HCT116 (cell line): ENCODE data around the gene ADGRG6.

Experiments
- CTCF ChIP-seq, 3 experiments: fragments of 200-600 bp in 1 of 3; sonication (generic) in 1 of 3; IDR thresholded peaks in 2 of 3; conservative IDR thresholded peaks in 1 of 3; 2 replicates each; pipeline ENCODE4 v1.5.1; 2012 to 2017; ENCODE audit warnings: low read depth in 2 of 3, low read length in 2 of 3, antibody characterized with exemption in 1 of 3, borderline replicate concordance in 1 of 3, control low read depth in 1 of 3, mild to moderate bottlenecking in 1 of 3, mixed read lengths in 1 of 3, mixed run types in 1 of 3, moderate library complexity in 1 of 3; ENCODE audit not compliant: insufficient read depth in 1 of 3
- EZH2 ChIP-seq: fragments of 200-600 bp; sonication (generic); IDR thresholded peaks from 2 replicates; pipeline ENCODE4 v1.6.1; 2017; ENCODE audit warnings: antibody characterized with exemption, mixed run types
- FOSL1 ChIP-seq: IDR thresholded peaks from 2 replicates; pipeline ENCODE4 v1.6.1; 2012; ENCODE audit warnings: low read depth
- MAX ChIP-seq: IDR thresholded peaks from 2 replicates; pipeline ENCODE4 v1.6.1; 2012
- POLR2A ChIP-seq: IDR thresholded peaks from 2 replicates; pipeline ENCODE4 v1.7.0; 2011; ENCODE audit warnings: borderline replicate concordance; ENCODE audit not compliant: insufficient read depth, insufficient read length; ENCODE audit errors: extremely low read depth
- POLR2AphosphoS5 ChIP-seq: IDR thresholded peaks from 2 replicates; pipeline ENCODE4 v1.6.1; 2011; ENCODE audit warnings: mild to moderate bottlenecking, low read depth, low read length, moderate library complexity
- RAD21 ChIP-seq: IDR thresholded peaks from 2 replicates; pipeline ENCODE4 v1.6.1; 2012; ENCODE audit warnings: low read depth, mild to moderate bottlenecking
- REST ChIP-seq: IDR thresholded peaks from 2 replicates; pipeline ENCODE4 v1.6.1; 2012; ENCODE audit warnings: low read depth
- YY1 ChIP-seq: IDR thresholded peaks from 2 replicates; pipeline ENCODE4 v1.6.1; 2011; ENCODE audit warnings: low read length, low read depth, moderate library complexity, mild to moderate bottlenecking; ENCODE audit not compliant: insufficient replicate concordance; ENCODE audit errors: extremely low read depth
- ZBTB33 ChIP-seq: IDR thresholded peaks from 2 replicates; pipeline ENCODE4 v1.6.1; 2011; ENCODE audit warnings: mild to moderate bottlenecking, low read length, moderate library complexity; ENCODE audit not compliant: insufficient replicate concordance; ENCODE audit errors: extremely low read depth
- ZFX ChIP-seq: fragments of 450-650 bp; IDR thresholded peaks from 2 replicates; pipeline ENCODE4 v1.6.1; 2017
- ZNF274 ChIP-seq: fragments of 200-500 bp; sonication (Bioruptor generic); IDR thresholded peaks from 2 replicates; pipeline ENCODE4 v1.6.1; 2014; ENCODE audit warnings: mild to moderate bottlenecking, low read depth, low read length, inconsistent platforms

- TF ChIP-seq REST, result no peak
- TF ChIP-seq POLR2A, result no peak
- no peak for TF ChIP-seq RAD21
- no peak for TF ChIP-seq CTCF (IDR thresholded peaks at IDR 0.05 in 2 of 3, conservative IDR thresholded peaks at IDR 0.05 in 1 of 3; ENCODE audit: borderline replicate concordance in 1 of 3, insufficient read depth in 1 of 3, low read depth in 2 of 3, low read length in 2 of 3)
- no peak for TF ChIP-seq ZNF274
- TF ChIP-seq EZH2, result no peak
- TF ChIP-seq FOSL1, result no peak
- TF ChIP-seq MAX, result no peak
- TF ChIP-seq YY1, result no peak
- TF ChIP-seq ZBTB33, result no peak
- TF ChIP-seq POLR2AphosphoS5, result no peak
- no peak for TF ChIP-seq ZFX
Observed at GRCh38 chr6:142323377-142323776, 21.6 kb downstream of the ADGRG6 start.
